OCI-LY7 (cell line): ENCODE data around the gene CYFIP1.

ENCODE experiments used
- CTCF ChIP-seq: fragments of 200-600 bp; sonication (generic); conservative IDR thresholded peaks from 2 replicates; pipeline ENCODE4 v1.5.1; 2014; ENCODE audit warnings: mild to moderate bottlenecking, antibody characterized with exemption, low read length, moderate library complexity, mixed read lengths
- EZH2phosphoT487 ChIP-seq: fragments of 200-600 bp; sonication (generic); IDR thresholded peaks from 2 replicates; pipeline ENCODE4 v1.6.1; 2018; ENCODE audit warnings: low read depth, borderline replicate concordance, mild to moderate bottlenecking, mixed run types, antibody characterized with exemption, low read length, moderate library complexity, mixed read lengths

GRCh38 chr15:22861161-22861560, 119.0 kb downstream of the CYFIP1 start:
- TF ChIP-seq CTCF (no peak), EZH2phosphoT487 (no peak)
